K562 (cell line): ENCODE data around the gene DTX3. TPM values are rescaled to one million over a fixed set of nuclear protein-coding genes. Genes with fewer than 3 reads are reported as not detected.

Experiments
- ZBTB40 ChIP-seq, 2 experiments: fragments of 450-650 bp in 1 of 2; sonication (generic) in 1 of 2; formaldehyde crosslinking in 1 of 2; IDR thresholded peaks; 2 replicates each; pipeline versions ENCODE4 v1.7.1 to v1.9.0; 2016 to 2022; ENCODE audit warnings: inconsistent platforms in 1 of 2, mild to moderate bottlenecking in 1 of 2, missing genetic modification reagents in 1 of 2
- polyA plus RNA-seq, 8 experiments: library from polyadenylated mRNA; depleted of rRNA in 4 of 8; stranded (reverse) in 5 of 8; unstranded in 3 of 8; fragments of >200 nt; fragmentation: Nextera tagmentation in 2 of 8; fragmentation: Illumina TruSeq in 1 of 8; extraction: Ambion mirVana in 2 of 8; extraction: Trizol in 1 of 8; gene quantifications; 2 replicates each; pipeline versions ENCODE4 v1.2.1 to v1.2.3, GENCODE V29; 2011 to 2014; ENCODE audit warnings: inconsistent platforms in 1 of 8, missing spikeins in 1 of 8
- total RNA-seq, 7 experiments: library from RNA; depleted of rRNA in 6 of 7; stranded (reverse); fragments of >200 nt in 6 of 7; fragmentation: Illumina TruSeq in 2 of 7; extraction: Trizol in 2 of 7; gene quantifications; 2 replicates each; pipeline versions ENCODE4 v1.2.1 to v1.2.3, GENCODE V29; 2011 to 2021; ENCODE audit warnings: low replicate concordance in 1 of 7

The DTX3 gene
- total and polyA plus RNA-seq, 9 of the 15 experiments (the other 6 are each of a cell fraction or from before 2014, with no cell fraction given), result 0.03 to 0.09 (median 0.06) TPM; not detected in 6

- TF ChIP-seq ZBTB40 (IDR thresholded peaks at IDR 0.05) (no peak), ZBTB40 (CRISPR knock-in tag; IDR thresholded peaks at IDR 0.05) (no peak)
Observed at GRCh38 chr12:57619434-57620244, 15.0 kb downstream of the DTX3 start (continued).
